CD4-positive, alpha-beta T cell treated with Interferon gamma for 1 hour (primary cell): ENCODE measurements around the gene GKN2.
"Not testable (repeated sequence)": the region's sequence is repeated elsewhere in the genome, so short reads cannot be mapped to it uniquely, and the experiment has no call there.

Experiments
- DNase-seq: peaks from one replicate; pipeline ENCODE4 v3.0.0-alpha.2; 2020

GKN2 gene

GRCh38 chr2:68959001-68959400, 6.3 kb upstream of the GKN2 start:
- DNase-seq = no peak

GRCh38 chr2:68955432-68955831, 2.7 kb upstream of the GKN2 start:
- DNase-seq = not testable (repeated sequence)

GRCh38 chr2:68951899-68952298, 794 bp downstream of the GKN2 start:
- DNase-seq = no peak

GRCh38 chr2:68948710-68949109, 4.0 kb downstream of the GKN2 start:
- DNase-seq = no peak

GRCh38 chr2:68946117-68946516, 6.6 kb downstream of the GKN2 start:
- no peak for DNase-seq

- DNase-seq = peak; percentile 29
Observed at GRCh38 chr2:68943581-68944568, 8.8 kb downstream of the GKN2 start.

- DNase-seq = no peak
Observed at GRCh38 chr2:68942827-68943226, 9.9 kb downstream of the GKN2 start.

GRCh38 chr2:68940369-68940768, 12.3 kb downstream of the GKN2 start:
- no peak for DNase-seq

- no peak for DNase-seq
Observed at GRCh38 chr2:68939962-68940361, 12.7 kb downstream of the GKN2 start.

GRCh38 chr2:68938938-68939337, 13.8 kb downstream of the GKN2 start:
- DNase-seq = no peak

GRCh38 chr2:68937346-68938055, 15.2 kb downstream of the GKN2 start:
- DNase-seq = no peak

GRCh38 chr2:68936889-68937288, 15.8 kb downstream of the GKN2 start:
- DNase-seq = no peak

GRCh38 chr2:68936427-68936826, 16.3 kb downstream of the GKN2 start:
- no peak for DNase-seq

GRCh38 chr2:68935471-68935870, 17.2 kb downstream of the GKN2 start:
- DNase-seq = no peak

- no peak for DNase-seq
Observed at GRCh38 chr2:68934021-68934420, 18.7 kb downstream of the GKN2 start.

GRCh38 chr2:68932402-68932801, 20.3 kb downstream of the GKN2 start:
- no peak for DNase-seq

GRCh38 chr2:68931799-68932198, 20.9 kb downstream of the GKN2 start:
- no peak for DNase-seq

GRCh38 chr2:68931149-68931711, 21.5 kb downstream of the GKN2 start:
- no peak for DNase-seq

- no peak for DNase-seq
Observed at GRCh38 chr2:68926796-68927195, 25.9 kb downstream of the GKN2 start.

- DNase-seq = peak; percentile 47
Observed at GRCh38 chr2:68925295-68925896, 27.3 kb downstream of the GKN2 start.

GRCh38 chr2:68921646-68922045, 31.0 kb downstream of the GKN2 start:
- DNase-seq = no peak

GRCh38 chr2:68920481-68921170, 32.1 kb downstream of the GKN2 start:
- DNase-seq = no peak

- no peak for DNase-seq
Observed at GRCh38 chr2:68918497-68918896, 34.2 kb downstream of the GKN2 start.
